Suprapubic skin (tissue), 4 donors: Measurements from ENCODE around the gene ARL16.

Source experiments
- CTCF ChIP-seq, 2 donors: fragments of 200-600 bp in 1 of 2; fragments of 450-650 bp in 1 of 2; sonication (generic) in 1 of 2; IDR thresholded peaks; one replicate each; pipeline ENCODE4 v1.5.1; 2016 to 2019; ENCODE audit warnings: antibody characterized with exemption in 2 of 2, mild to moderate bottlenecking in 1 of 2, moderate library complexity in 1 of 2
- EP300 ChIP-seq: sonication (generic); formaldehyde crosslinking; IDR thresholded peaks from one replicate; pipeline ENCODE4 v1.6.1; 2017; ENCODE audit warnings: antibody characterized with exemption
- POLR2AphosphoS5 ChIP-seq, 3 donors: sonication (generic); formaldehyde crosslinking; IDR thresholded peaks; one replicate each; pipeline ENCODE4 v1.6.1; 2017; ENCODE audit warnings: antibody characterized with exemption in 3 of 3

GRCh38 chr17:81648707-81649085, 34.9 kb downstream of the ARL16 start:
- TF ChIP-seq CTCF (IDR thresholded peaks at IDR 0.05) (no peak), EP300 (no peak), POLR2AphosphoS5 (IDR thresholded peaks at IDR 0.05) (no peak)
